ENCODE results near the gene CAMK1D. TPM values are rescaled to one million over a fixed set of nuclear protein-coding genes. Genes with fewer than 3 reads are reported as not detected.

The CAMK1D gene
- total and polyA plus RNA-seq, 10 of the 15 experiments (the other 5 are each of a cell fraction or from before 2014, with no cell fraction given), result 2.1 to 35.5 (median 14.7) TPM

GRCh38 chr10:12542133-12542670, 192.9 kb downstream of the CAMK1D start:
- CTCF ChIA-PET, result no interaction called here

GRCh38 chr10:12543589-12543988, 194.2 kb downstream of the CAMK1D start:
- TF ChIP-seq MTA3 (IDR thresholded peaks at IDR 0.05; ENCODE audit: borderline replicate concordance, low read length) (no peak), SUPT20H (IDR thresholded peaks at IDR 0.05; ENCODE audit: borderline replicate concordance, control insufficient read depth, low read depth, low read length) (no peak), ZNF217 (IDR thresholded peaks at IDR 0.05) (no peak), BCL11A (IDR thresholded peaks at IDR 0.05; ENCODE audit: low read depth, low read length) (no peak), TBL1XR1 (IDR thresholded peaks at IDR 0.05; ENCODE audit: low read depth, low read length) (no peak), NR2F1 (conservative IDR thresholded peaks at IDR 0.05) (no peak), ZNF687 (IDR thresholded peaks at IDR 0.05) (no peak)
- no peaks in the 10 kb centered on the region; the same call in 1 of the 3 replicates for H3K9me3 ChIP-seq (replicated peaks; ENCODE audit: control insufficient read depth, insufficient read depth, low read length)
- ChIA-PET CTCF (interaction anchor here (1.0 kb wide), 1 partner anchor 21 kb away, joined by 3 read pairs; no protein-coding TSS in a partner anchor), POLR2A (interaction anchor here (0.6 kb wide), 1 partner anchor 634 kb away, joined by 4 read pairs; no protein-coding TSS in a partner anchor), SMC1A (ENCODE audit: uncharacterized antibody, unreplicated experiment) (interaction anchor here (0.8 to 0.9 kb wide), 2 partner anchors 112 to 140 kb away, joined by 3 read pairs; no protein-coding TSS in a partner anchor), RAD21 (ENCODE audit: unreplicated experiment) (no interaction called here)
- no peak overlapping the region for H3K9ac ChIP-seq (ENCODE audit: control insufficient read depth, insufficient read depth, low read length)
- H3K79me2 ChIP-seq (ENCODE audit: control insufficient read depth, insufficient read depth, low read length), result no peaks in the 10 kb centered on the region
- H3K27ac ChIP-seq (ENCODE audit: control insufficient read depth, insufficient read depth), result no peak overlapping the region
- 95% methylated on average over 3 of the region's 3 CpGs for WGBS (ENCODE audit: insufficient coverage, insufficient replicate concordance, low lambda C conversion rate, missing lambda C conversion rate)
- no peaks in the 10 kb centered on the region for H3K4me1 ChIP-seq (ENCODE audit: control insufficient read depth, insufficient read depth, low read length)
- H3K4me3 ChIP-seq, result no peak overlapping the region
- no peak overlapping the region for H2AFZ ChIP-seq (ENCODE audit: control insufficient read depth, low read depth, low read length)
- ATAC-seq (no peak), DNase-seq (ENCODE audit: low read depth, low spot score) (no peak), FAIRE-seq (no peak)
- H3K36me3 ChIP-seq (ENCODE audit: control insufficient read depth in 2 of 2, insufficient read depth in 2 of 2, low read length in 1 of 2), result no peaks in the 10 kb centered on the region
- no TSS peak for BruUV-seq (replicated peaks)
- intact Hi-C loops (cut with micrococcal nuclease; ENCODE audit: unreplicated experiment), result no loop called here
- no peak overlapping the region for H3K4me2 ChIP-seq (ENCODE audit: control insufficient read depth, insufficient read depth)
- H3K27me3 ChIP-seq (replicated peaks in 1 of 2; ENCODE audit: control insufficient read depth in 2 of 2, insufficient read depth in 2 of 2, low read length in 1 of 2), result no peaks in the 10 kb centered on the region
- in situ Hi-C loops (cut with MboI), result no loop called here
- no peaks in the 10 kb centered on the region; the same call in 1 of the 2 replicates for H4K20me1 ChIP-seq (ENCODE audit: control insufficient read depth, insufficient read depth)

More at GRCh38 chr10:12542133-12542670, 192.9 kb downstream of the CAMK1D start:
- Histone ChIP-seq H3K9ac (ENCODE audit: control insufficient read depth, insufficient read depth, low read length) (no peak overlapping the region), H3K79me2 (ENCODE audit: control insufficient read depth, insufficient read depth, low read length) (no peaks in the 10 kb centered on the region), H3K4me1 (ENCODE audit: control insufficient read depth, insufficient read depth, low read length) (no peaks in the 10 kb centered on the region), H4K20me1 (ENCODE audit: control insufficient read depth, insufficient read depth) (no peaks in the 10 kb centered on the region; the same call in 1 of the 2 replicates), H3K9me3 (replicated peaks; ENCODE audit: control insufficient read depth, insufficient read depth, low read length) (no peaks in the 10 kb centered on the region; the same call in 1 of the 3 replicates), H3K27me3 (replicated peaks in 1 of 2; ENCODE audit: control insufficient read depth in 2 of 2, insufficient read depth in 2 of 2, low read length in 1 of 2) (no peaks in the 10 kb centered on the region), H2AFZ (ENCODE audit: control insufficient read depth, low read depth, low read length) (no peak overlapping the region), H3K27ac (ENCODE audit: control insufficient read depth, insufficient read depth) (no peak overlapping the region), H3K4me3 (no peak overlapping the region), H3K4me2 (ENCODE audit: control insufficient read depth, insufficient read depth) (no peak overlapping the region), H3K36me3 (ENCODE audit: control insufficient read depth in 2 of 2, insufficient read depth in 2 of 2, low read length in 1 of 2) (no peaks in the 10 kb centered on the region)
- 91% methylated on average over 6 of the region's 6 CpGs for WGBS (ENCODE audit: insufficient coverage, insufficient replicate concordance, low lambda C conversion rate, missing lambda C conversion rate)
- BruUV-seq (replicated peaks), result no TSS peak
- RAD21 ChIA-PET (ENCODE audit: unreplicated experiment), result no interaction called here
- FAIRE-seq (no peak), DNase-seq (ENCODE audit: low read depth, low spot score) (no peak), ATAC-seq (no peak)
- TF ChIP-seq HCFC1 (IDR thresholded peaks at IDR 0.05; ENCODE audit: low read length), result no peak
- SMC1A ChIA-PET (ENCODE audit: uncharacterized antibody, unreplicated experiment), result interaction anchor here (0.9 to 1.1 kb wide), 2 partner anchors 16 to 22 kb away, joined by 3 to 4 read pairs; no protein-coding TSS in a partner anchor
- intact Hi-C loops (cut with micrococcal nuclease; ENCODE audit: unreplicated experiment) (no loop called here), in situ Hi-C loops (cut with MboI) (no loop called here)
- POLR2A ChIA-PET, result no interaction called here

Data from GM12878 (cell line).